GM19463 (cell line): ENCODE measurements around the gene DMD.

ENCODE experiments used
- ATAC-seq: cut with Tn5 transposase; IDR thresholded peaks from one replicate; pipeline ENCODE4 v1.9.1; 2021; ENCODE audit warnings: mild to moderate bottlenecking, moderate library complexity; ENCODE audit not compliant: unreplicated experiment

Gene DMD

DNA sequence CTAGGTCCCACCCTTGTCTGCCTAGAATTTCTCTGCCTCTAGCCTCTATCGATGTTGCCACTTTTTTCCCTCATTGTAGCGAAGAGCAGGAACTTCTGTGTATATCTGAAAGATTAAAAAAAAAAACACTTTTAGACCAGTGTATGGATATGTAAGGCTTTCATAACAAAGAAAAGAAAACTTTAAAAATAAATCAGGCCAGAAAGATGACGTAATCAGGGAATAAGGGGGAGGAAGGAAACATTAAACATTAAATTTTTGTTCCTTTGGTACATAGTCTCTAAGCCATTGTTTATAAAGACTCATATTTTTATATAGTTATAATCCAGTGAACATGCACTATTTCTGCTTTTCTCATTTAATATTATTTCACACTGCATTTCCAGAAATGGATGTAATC lies 2113.3 kb downstream of the DMD start:
- no peak for ATAC-seq

DNA sequence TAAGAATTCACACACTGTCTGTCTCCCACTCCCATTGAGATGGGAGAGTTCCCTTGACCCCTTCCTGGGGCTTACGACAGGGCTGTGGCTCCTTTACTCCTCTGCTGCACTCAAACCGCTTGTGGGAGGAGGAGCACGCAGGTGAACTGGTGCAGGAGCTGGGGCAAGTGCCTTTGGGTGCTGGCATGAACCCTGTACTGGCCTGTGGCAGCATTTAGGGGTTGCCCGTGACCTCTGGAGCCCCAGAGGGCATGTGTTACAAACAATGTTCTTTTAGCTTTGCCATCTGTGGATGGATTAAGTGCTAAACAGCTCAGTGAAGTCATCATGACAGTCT lies 2117.7 kb downstream of the DMD start:
- peak; percentile 33 for ATAC-seq

GRCh38 chrX:31092970-31093638 lies 2118.2 kb downstream of the DMD start:
- ATAC-seq: peak; percentile 72

DNA sequence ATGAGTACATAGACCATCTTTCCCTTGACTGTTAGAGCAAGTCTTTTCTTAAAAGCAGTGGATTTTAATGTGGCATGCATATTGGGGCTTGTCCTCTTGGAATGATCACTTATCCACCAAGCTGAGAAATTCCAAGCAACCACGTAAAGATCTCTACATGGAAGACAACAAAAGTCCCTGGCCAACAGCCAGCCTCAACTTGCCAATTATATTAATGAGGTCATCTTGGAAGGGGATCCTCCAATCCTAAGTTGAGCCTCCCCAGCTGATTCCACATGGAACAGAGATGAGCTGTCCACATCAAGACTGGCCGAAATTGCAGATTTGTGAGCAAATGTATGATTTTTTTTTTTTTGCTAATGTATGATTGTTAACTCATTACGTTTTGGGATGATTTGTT lies 2118.9 kb downstream of the DMD start:
- ATAC-seq: peak; percentile 3

DNA sequence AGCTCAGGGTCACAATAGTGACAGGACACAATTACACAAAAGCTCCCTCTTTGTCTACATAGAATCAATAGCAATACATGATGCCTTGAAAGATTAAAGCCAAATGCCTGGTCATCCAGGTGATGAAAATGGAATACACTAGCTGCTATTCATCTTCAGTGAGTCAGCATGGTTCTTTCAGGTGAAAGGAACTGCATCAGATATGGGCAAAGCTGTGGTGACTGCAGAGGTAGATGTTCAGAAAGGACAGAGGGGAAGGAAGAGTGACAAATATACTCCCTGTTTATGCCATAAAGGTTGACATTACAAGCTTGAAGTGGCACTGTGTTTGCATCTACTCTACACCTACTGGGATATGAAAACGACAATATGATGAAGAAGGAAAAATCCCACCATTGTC lies 2119.5 kb downstream of the DMD start:
- no peak for ATAC-seq

GRCh38 chrX:31074522-31074921 lies 2136.8 kb downstream of the DMD start:
- no peak for ATAC-seq

DNA sequence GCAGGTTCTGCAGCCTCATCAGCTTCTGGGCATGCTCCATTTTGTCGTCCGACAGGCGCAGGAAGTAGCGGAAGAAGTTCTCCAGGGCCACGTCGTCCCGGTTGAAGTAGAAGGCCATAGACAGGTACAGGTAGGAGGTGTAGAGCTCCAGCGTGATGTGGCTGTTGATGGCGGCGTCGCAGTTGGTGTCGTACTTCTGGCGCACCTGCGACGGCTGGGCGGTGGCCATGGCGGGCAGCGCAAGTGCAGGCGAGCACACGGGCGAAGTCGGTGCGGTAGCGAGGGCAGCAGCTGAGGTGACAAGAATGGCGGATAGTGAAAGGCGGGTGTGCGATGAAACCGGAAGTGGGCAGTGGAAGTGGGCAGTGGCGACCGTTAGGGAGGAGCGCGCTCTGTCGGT lies 2139.6 kb downstream of the DMD start, which contains the start of gene FTHL17:
TSS of gene FTHL17 (minus strand) at position 317 of the 400 bp plus-strand sequence. CDS start at position 229, 88 bp downstream.
- no peak for ATAC-seq

DNA sequence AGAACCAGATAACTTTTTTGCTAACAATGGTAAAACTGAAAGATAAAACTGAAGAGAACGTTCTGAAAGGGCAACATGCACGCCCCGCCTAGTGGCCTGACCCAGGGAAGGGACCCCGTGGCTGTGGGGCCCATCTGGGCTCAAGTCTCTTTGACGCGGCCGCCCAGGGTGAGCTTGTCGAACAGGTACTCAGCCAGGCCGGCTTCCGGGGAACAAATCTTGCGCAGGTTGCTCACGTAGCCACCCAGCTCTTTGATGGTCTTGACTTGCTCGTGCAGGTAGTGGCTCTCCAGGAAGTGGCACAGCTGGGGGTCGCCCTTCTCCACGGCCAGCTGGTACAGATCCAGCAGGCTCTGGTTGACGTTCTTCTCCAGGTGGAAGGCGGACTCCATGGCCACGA lies 2140.1 kb downstream of the DMD start:
- ATAC-seq: no peak

- peak; percentile 85 for ATAC-seq
Measured at GRCh38 chrX:31070057-31070468, 2141.3 kb downstream of the DMD start.
